ENCODE results near the gene DUSP7.

DNA sequence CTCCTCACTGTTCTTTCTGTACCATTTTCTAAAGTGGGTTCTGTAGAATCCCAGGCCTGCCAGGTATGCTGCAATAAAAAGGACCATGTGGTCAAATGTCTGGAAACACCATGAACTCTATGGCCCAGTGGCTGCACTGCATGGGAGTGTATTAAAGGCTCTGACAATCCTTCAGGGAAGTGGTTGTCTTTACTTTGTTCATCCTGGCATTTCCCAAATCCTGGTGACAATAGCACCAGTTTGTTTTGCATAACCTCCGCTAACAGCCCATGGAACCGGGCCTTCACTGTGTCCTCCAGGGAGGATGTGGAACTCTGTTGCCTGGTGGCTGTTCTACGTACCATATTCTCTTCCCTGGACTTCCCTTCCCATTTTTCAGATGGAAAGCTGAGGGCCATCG is 11.2 kb upstream of the DUSP7 start:
- TF ChIP-seq CTCF (IDR thresholded peaks at IDR 0.05) (no peak), REST (IDR thresholded peaks at IDR 0.05; ENCODE audit: insufficient read depth in 1 of 2, low read depth in 2 of 2, low read length in 1 of 2) (no peak), POLR2AphosphoS5 (IDR thresholded peaks at IDR 0.05; ENCODE audit: low read depth, low read length) (no peak)
